Osteoblast (primary cell): ENCODE results near the gene STPG4. TPM values are rescaled to one million over a fixed set of nuclear protein-coding genes. Genes with fewer than 3 reads are reported as not detected.

Experiments
- DNase-seq: peaks from one replicate; pipeline ENCODE4 v3.0.0; 2011; ENCODE audit warnings: low spot score, mixed read lengths; ENCODE audit not compliant: insufficient read length; ENCODE audit errors: missing footprints
- H2AFZ ChIP-seq: 2 replicates; pipeline ENCODE4 v1.6.0; 2011; ENCODE audit warnings: mild to moderate bottlenecking, low read length
- H3K27ac ChIP-seq: 2 replicates; pipeline ENCODE4 v1.5.1; 2011; ENCODE audit warnings: mild to moderate bottlenecking, low read depth, low read length, moderate library complexity
- H3K27me3 ChIP-seq: 2 replicates; pipeline ENCODE4 v1.6.0; 2012; ENCODE audit warnings: mild to moderate bottlenecking, control low read depth, inconsistent platforms, low read length, moderate library complexity; ENCODE audit not compliant: insufficient read depth
- H3K36me3 ChIP-seq: 2 replicates; pipeline ENCODE4 v1.5.1; 2011; ENCODE audit warnings: mild to moderate bottlenecking, low read length, control low read depth, moderate library complexity; ENCODE audit not compliant: insufficient read depth
- H3K4me1 ChIP-seq: 2 replicates; pipeline ENCODE4 v1.5.1; 2011; ENCODE audit warnings: mild to moderate bottlenecking, low read length, control low read depth, moderate library complexity; ENCODE audit not compliant: insufficient read depth
- H3K4me2 ChIP-seq: 2 replicates; pipeline ENCODE4 v1.6.0; 2011; ENCODE audit warnings: mild to moderate bottlenecking, low read length; ENCODE audit not compliant: insufficient read depth
- H3K4me3 ChIP-seq: fragments of 200-600 bp; sonication (generic); 3 replicates; pipeline ENCODE4 v1.5.1; 2012; ENCODE audit warnings: mild to moderate bottlenecking, low read length, inconsistent platforms; ENCODE audit not compliant: insufficient read depth
- H3K79me2 ChIP-seq: 2 replicates; pipeline ENCODE4 v1.6.0; 2012; ENCODE audit warnings: mild to moderate bottlenecking, low read length, control low read depth, inconsistent platforms; ENCODE audit not compliant: insufficient read depth
- H3K9me3 ChIP-seq: 2 replicates; pipeline ENCODE4 v1.5.1; 2011; ENCODE audit warnings: low read depth, low read length, control low read depth
- H4K20me1 ChIP-seq: 2 replicates; pipeline ENCODE4 v1.6.0; 2012; ENCODE audit warnings: mild to moderate bottlenecking, low read length, control low read depth; ENCODE audit not compliant: insufficient read depth
- total RNA-seq: library from RNA; depleted of rRNA; stranded (reverse); fragments of >200 nt; gene quantifications from 2 replicates; pipeline ENCODE4 v1.2.3, GENCODE V29; 2012
- TF ChIP-seq, protein P1 (sequence below): IDR thresholded peaks from 2 replicates; pipeline ENCODE4 v1.5.1; 2011; ENCODE audit warnings: mild to moderate bottlenecking, low read depth, low read length, moderate library complexity; ENCODE audit errors: extremely low read depth

STPG4 gene
- total RNA-seq, 1 donor: 0.72 TPM

DNA sequence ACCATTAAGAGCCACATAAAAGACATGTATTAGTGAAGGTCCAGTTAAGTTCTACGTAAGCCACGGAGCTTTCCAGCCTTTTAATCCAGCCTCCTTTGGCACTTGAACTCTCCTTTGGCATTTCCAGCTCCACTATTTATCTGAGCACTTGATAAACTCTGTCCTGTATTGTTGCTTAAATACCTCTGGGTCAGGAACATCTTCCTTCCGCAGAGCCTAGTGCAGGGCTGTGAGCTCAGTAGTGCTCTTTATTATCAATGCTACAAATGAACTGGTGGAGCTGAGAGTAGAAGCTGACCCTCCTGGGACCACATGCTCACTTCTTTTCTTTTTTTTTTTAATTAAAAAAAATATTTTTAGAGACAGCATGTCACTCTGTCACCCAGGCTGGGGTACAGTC lies 4.9 kb downstream of the STPG4 start:
- H3K27ac ChIP-seq: no peak overlapping the region
- no peaks in the 10 kb centered on the region for H3K27me3 ChIP-seq
- no peak overlapping the region for H3K4me2 ChIP-seq
- H3K36me3 ChIP-seq: peaks cover 68% of the 10 kb centered on the region
- no peaks in the 10 kb centered on the region for H3K4me1 ChIP-seq
- peaks cover 3% of the 10 kb centered on the region for H3K79me2 ChIP-seq
- DNase-seq: no peak
- no peaks in the 10 kb centered on the region for H3K9me3 ChIP-seq
- no peak overlapping the region for H2AFZ ChIP-seq
- H3K4me3 ChIP-seq: no peak overlapping the region
- no peaks in the 10 kb centered on the region for H4K20me1 ChIP-seq
- TF ChIP-seq, protein P1, sequence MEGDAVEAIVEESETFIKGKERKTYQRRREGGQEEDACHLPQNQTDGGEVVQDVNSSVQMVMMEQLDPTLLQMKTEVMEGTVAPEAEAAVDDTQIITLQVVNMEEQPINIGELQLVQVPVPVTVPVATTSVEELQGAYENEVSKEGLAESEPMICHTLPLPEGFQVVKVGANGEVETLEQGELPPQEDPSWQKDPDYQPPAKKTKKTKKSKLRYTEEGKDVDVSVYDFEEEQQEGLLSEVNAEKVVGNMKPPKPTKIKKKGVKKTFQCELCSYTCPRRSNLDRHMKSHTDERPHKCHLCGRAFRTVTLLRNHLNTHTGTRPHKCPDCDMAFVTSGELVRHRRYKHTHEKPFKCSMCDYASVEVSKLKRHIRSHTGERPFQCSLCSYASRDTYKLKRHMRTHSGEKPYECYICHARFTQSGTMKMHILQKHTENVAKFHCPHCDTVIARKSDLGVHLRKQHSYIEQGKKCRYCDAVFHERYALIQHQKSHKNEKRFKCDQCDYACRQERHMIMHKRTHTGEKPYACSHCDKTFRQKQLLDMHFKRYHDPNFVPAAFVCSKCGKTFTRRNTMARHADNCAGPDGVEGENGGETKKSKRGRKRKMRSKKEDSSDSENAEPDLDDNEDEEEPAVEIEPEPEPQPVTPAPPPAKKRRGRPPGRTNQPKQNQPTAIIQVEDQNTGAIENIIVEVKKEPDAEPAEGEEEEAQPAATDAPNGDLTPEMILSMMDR: no peak

DNA sequence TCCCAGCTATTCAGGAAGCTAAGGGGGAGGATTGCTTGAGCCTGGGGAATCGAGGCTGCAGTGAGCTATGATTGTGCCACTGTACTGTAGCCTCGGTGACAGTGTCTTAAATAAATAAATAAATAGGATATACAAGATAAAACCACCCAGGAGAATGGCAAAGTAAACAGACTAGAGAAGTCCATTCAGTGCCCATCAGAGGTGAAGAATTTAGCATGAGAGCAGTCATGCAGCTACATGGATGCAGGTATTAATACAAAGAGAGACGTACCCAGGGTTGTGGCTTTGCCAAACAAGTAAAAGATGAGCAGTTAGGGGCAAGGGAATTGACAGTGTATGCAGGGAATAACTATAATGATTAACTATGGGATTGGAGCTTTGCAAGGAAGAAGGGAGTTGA lies 8.1 kb downstream of the STPG4 start:
- DNase-seq: no peak
- Histone ChIP-seq H2AFZ (no peak overlapping the region), H4K20me1 (no peaks in the 10 kb centered on the region), H3K4me1 (peaks cover 6% of the 10 kb centered on the region), H3K4me2 (no peak overlapping the region), H3K4me3 (no peak overlapping the region), H3K36me3 (peaks cover 59% of the 10 kb centered on the region), H3K79me2 (peaks cover 3% of the 10 kb centered on the region), H3K27ac (no peak overlapping the region), H3K9me3 (no peaks in the 10 kb centered on the region), H3K27me3 (no peaks in the 10 kb centered on the region)
- TF ChIP-seq, protein P1: no peak

- no peaks in the 10 kb centered on the region for H3K27me3 ChIP-seq
- no peak overlapping the region for H3K4me2 ChIP-seq
- no peaks in the 10 kb centered on the region for H3K9me3 ChIP-seq
- H2AFZ ChIP-seq: no peak overlapping the region
- H3K4me1 ChIP-seq: peaks cover 6% of the 10 kb centered on the region
- TF ChIP-seq, protein P1: no peak
- H4K20me1 ChIP-seq: no peaks in the 10 kb centered on the region
- DNase-seq: no peak
- no peak overlapping the region for H3K4me3 ChIP-seq
- no peak overlapping the region for H3K27ac ChIP-seq
- peaks cover 3% of the 10 kb centered on the region for H3K79me2 ChIP-seq
- peaks cover 55% of the 10 kb centered on the region for H3K36me3 ChIP-seq
Observed at GRCh38 chr2:47145466-47145865, 9.6 kb downstream of the STPG4 start.

DNA sequence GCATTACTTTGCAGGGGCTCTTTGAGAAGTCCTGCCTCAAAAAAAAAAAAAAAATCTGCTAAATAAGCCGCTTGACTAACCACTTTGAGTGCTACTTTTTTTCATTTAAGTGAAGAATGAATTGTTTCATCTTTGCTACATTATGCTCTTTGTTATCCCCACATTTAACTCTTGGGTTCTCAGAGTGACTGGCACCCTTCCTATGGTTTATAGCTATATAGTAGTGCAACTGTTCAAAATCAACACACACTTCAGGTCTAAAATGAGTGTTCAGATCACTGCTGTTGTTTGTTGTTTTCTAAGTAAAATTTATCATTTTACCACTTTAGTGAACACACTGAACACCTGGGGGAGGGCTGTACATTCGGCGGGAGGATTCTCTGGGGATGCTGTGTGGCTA lies 13.6 kb downstream of the STPG4 start:
- Histone ChIP-seq H4K20me1 (no peaks in the 10 kb centered on the region), H3K4me3 (no peak overlapping the region), H3K36me3 (peaks cover 33% of the 10 kb centered on the region), H3K27me3 (no peaks in the 10 kb centered on the region), H3K79me2 (no peaks in the 10 kb centered on the region), H3K4me1 (peaks cover 6% of the 10 kb centered on the region), H3K27ac (no peak overlapping the region), H2AFZ (no peak overlapping the region), H3K4me2 (no peak overlapping the region), H3K9me3 (no peaks in the 10 kb centered on the region)
- DNase-seq: no peak
- TF ChIP-seq, protein P1: no peak
